OCI-LY7 (cell line): ENCODE results near the gene DUOXA2. TPM values are rescaled to one million over a fixed set of nuclear protein-coding genes. Genes with fewer than 3 reads are reported as not detected.

Experiments used
- BruUV-seq: library from RNA; stranded (reverse); fragments of 400-500 nt; replicated peaks from 2 replicates; lab custom pipeline; 2021; lab: Mats Ljungman, UMichigan
- CTCF ChIA-PET: fragments of 300-600 bp; sonication (Branson Sonifier 250); formaldehyde crosslinking; loops from one replicate; lab custom pipeline; 2022; ENCODE audit warnings: antibody characterized with exemption; ENCODE audit not compliant: unreplicated experiment; lab: Charles Lee
- POLR2A ChIA-PET: fragments of 300-600 bp; sonication (Branson Sonifier 250); formaldehyde crosslinking; loops from one replicate; lab custom pipeline; 2022; ENCODE audit warnings: antibody characterized with exemption; lab: Charles Lee
- DNase-seq: peaks from one replicate; pipeline ENCODE4 v3.0.0-alpha.2; 2015; ENCODE audit warnings: low spot score
- H2AFZ ChIP-seq: fragments of 200-600 bp; sonication (generic), shearing (Covaris generic); 2 replicates; pipeline ENCODE4 v1.6.1; 2014; ENCODE audit warnings: mild to moderate bottlenecking, antibody characterized with exemption, low read length, moderate library complexity
- H3K27ac ChIP-seq: fragments of 200-600 bp; sonication (generic); 2 replicates; pipeline ENCODE4 v1.5.1; 2014; ENCODE audit warnings: mixed run types, low read depth, mild to moderate bottlenecking, moderate library complexity, low read length, inconsistent platforms; ENCODE audit not compliant: poor library complexity, severe bottlenecking
- H3K36me3 ChIP-seq: fragments of 200-600 bp; sonication (generic); 2 replicates; pipeline ENCODE4 v1.6.1; 2014; ENCODE audit warnings: mild to moderate bottlenecking, antibody characterized with exemption, low read length, moderate library complexity, mixed read lengths; ENCODE audit not compliant: insufficient read depth
- H3K4me1 ChIP-seq: fragments of 200-600 bp; sonication (generic); 2 replicates; pipeline ENCODE4 v1.5.1; 2014; ENCODE audit warnings: mild to moderate bottlenecking, low read length; ENCODE audit not compliant: insufficient read depth, poor library complexity, severe bottlenecking
- H3K4me2 ChIP-seq: fragments of 200-600 bp; sonication (generic); 2 replicates; pipeline ENCODE4 v1.6.1; 2014; ENCODE audit warnings: mild to moderate bottlenecking, low read length
- H3K4me3 ChIP-seq: fragments of 200-600 bp; sonication (generic); 2 replicates; pipeline ENCODE4 v1.5.1; 2014; ENCODE audit warnings: mild to moderate bottlenecking, low read depth, low read length; ENCODE audit not compliant: poor library complexity, severe bottlenecking
- H3K79me2 ChIP-seq: fragments of 200-600 bp; sonication (generic); 2 replicates; pipeline ENCODE4 v1.6.1; 2016; ENCODE audit warnings: low read depth, mild to moderate bottlenecking, low read length, moderate library complexity, mixed read lengths; ENCODE audit not compliant: insufficient read depth
- H3K9me2 ChIP-seq: fragments of 200-600 bp; sonication (generic); 2 replicates; pipeline ENCODE4 v1.6.1; 2016; ENCODE audit warnings: mild to moderate bottlenecking, low read length, mixed read lengths; ENCODE audit not compliant: insufficient read depth
- H3K9me3 ChIP-seq: fragments of 200-600 bp; sonication (generic); 2 replicates; pipeline ENCODE4 v1.6.1; 2014; ENCODE audit warnings: mild to moderate bottlenecking, mixed run types, low read length, mixed read lengths
- H4K20me1 ChIP-seq: fragments of 200-600 bp; sonication (generic); 2 replicates; pipeline ENCODE4 v1.6.1; 2014; ENCODE audit warnings: mild to moderate bottlenecking, antibody characterized with exemption, low read length, moderate library complexity, mixed read lengths; ENCODE audit not compliant: insufficient read depth
- CTCF ChIP-seq: fragments of 200-600 bp; sonication (generic); conservative IDR thresholded peaks from 2 replicates; pipeline ENCODE4 v1.5.1; 2014; ENCODE audit warnings: mild to moderate bottlenecking, antibody characterized with exemption, low read length, moderate library complexity, mixed read lengths
- EZH2phosphoT487 ChIP-seq: fragments of 200-600 bp; sonication (generic); IDR thresholded peaks from 2 replicates; pipeline ENCODE4 v1.6.1; 2018; ENCODE audit warnings: low read depth, borderline replicate concordance, mild to moderate bottlenecking, mixed run types, antibody characterized with exemption, low read length, moderate library complexity, mixed read lengths
- intact Hi-C: fragments of 100-400 bp; cut with micrococcal nuclease; formaldehyde crosslinking; loops from one replicate; pipeline ENCODE4 v1.10.0; 2022; ENCODE audit not compliant: unreplicated experiment
- total RNA-seq, 2 experiments: library from RNA; depleted of rRNA in 1 of 2; stranded (reverse); fragments of >200 nt in 1 of 2; shearing (Covaris generic) in 1 of 2; gene quantifications; 2 replicates each; pipeline ENCODE4 v1.2.3, GENCODE V29; 2014 to 2022

DUOXA2 gene
- total RNA-seq, 2 experiments from 2014 or later: not detected

- Histone ChIP-seq H4K20me1 (no peaks in the 10 kb centered on the region), H3K4me3 (no peak overlapping the region), H3K79me2 (no peaks in the 10 kb centered on the region), H3K9me3 (no peaks in the 10 kb centered on the region), H2AFZ (no peak overlapping the region), H3K4me2 (no peak overlapping the region), H3K9me2 (no peaks in the 10 kb centered on the region), H3K4me1 (no peaks in the 10 kb centered on the region), H3K36me3 (no peaks in the 10 kb centered on the region), H3K27ac (no peak overlapping the region)
- ChIA-PET POLR2A (interaction anchor here (0.9 kb wide), 1 partner anchor 170 kb away, joined by 3 read pairs; no protein-coding TSS in a partner anchor), CTCF (no interaction called here)
- intact Hi-C loops: no loop called here
- TF ChIP-seq EZH2phosphoT487: no peak
- no peak for TF ChIP-seq CTCF
- no TSS peak for BruUV-seq
- no peak for DNase-seq
Measured at GRCh38 chr15:45120081-45120972, 6.2 kb downstream of the DUOXA2 start.

- POLR2A ChIA-PET: interaction anchor here (0.9 kb wide), 1 partner anchor 171 kb away, joined by 3 read pairs; no protein-coding TSS in a partner anchor
- Histone ChIP-seq H3K4me3 (no peak overlapping the region), H3K9me3 (no peaks in the 10 kb centered on the region), H3K4me1 (no peaks in the 10 kb centered on the region), H3K9me2 (no peaks in the 10 kb centered on the region), H2AFZ (no peak overlapping the region), H3K36me3 (no peaks in the 10 kb centered on the region), H3K79me2 (no peaks in the 10 kb centered on the region), H3K4me2 (no peak overlapping the region), H3K27ac (no peak overlapping the region), H4K20me1 (no peaks in the 10 kb centered on the region)
- TF ChIP-seq CTCF (no peak), EZH2phosphoT487 (no peak)
- BruUV-seq: no TSS peak
- CTCF ChIA-PET: no interaction called here
- intact Hi-C loops: no loop called here
- DNase-seq: no peak
Measured at GRCh38 chr15:45121020-45121419, 6.9 kb downstream of the DUOXA2 start.
